Stomach (tissue), 9 donors: ENCODE data around the gene DCP2. TPM values are rescaled to one million over a fixed set of nuclear protein-coding genes. Genes with fewer than 3 reads are reported as not detected.

ENCODE experiments used
- DNase-seq, 2 donors: peaks; one replicate each; pipeline versions ENCODE4 v3.0.0 to v3.0.0-alpha.2; 2013 to 2019
- H3K27ac ChIP-seq, 5 donors: fragments of 200-600 bp in 4 of 5; sonication (generic) in 4 of 5; one replicate each; pipeline ENCODE4 v1.5.1; 2013 to 2019; ENCODE audit warnings: mild to moderate bottlenecking in 1 of 5, moderate library complexity in 1 of 5
- H3K27me3 ChIP-seq, 3 donors: fragments of 200-600 bp; sonication (generic); one replicate each; pipeline ENCODE4 v1.5.1; 2017 to 2019; ENCODE audit warnings: mixed run types in 1 of 3
- H3K36me3 ChIP-seq, 4 donors: fragments of 200-600 bp; sonication (generic); 1 replicate in 3 of 4; 2 replicates in 1 of 4; pipeline ENCODE4 v1.5.1; 2016 to 2019
- H3K4me1 ChIP-seq, 4 donors: fragments of 200-600 bp; sonication (generic); one replicate each; pipeline ENCODE4 v1.5.1; 2016 to 2019
- H3K4me3 ChIP-seq, 4 donors: fragments of 200-600 bp; sonication (generic) in 3 of 4; one replicate each; pipeline ENCODE4 v1.5.1; 2016 to 2019; ENCODE audit warnings: mild to moderate bottlenecking in 1 of 4
- H3K9me3 ChIP-seq, 4 donors: fragments of 200-600 bp; sonication (generic); one replicate each; pipeline ENCODE4 v1.5.1; 2016 to 2019
- CTCF ChIP-seq, 7 experiments: fragments of 450-650 bp in 4 of 7; fragments of 200-600 bp in 3 of 7; sonication (generic) in 3 of 7; IDR thresholded peaks; one replicate each; pipeline ENCODE4 v1.5.1; 2016 to 2019; ENCODE audit warnings: antibody characterized with exemption in 7 of 7, control low read depth in 2 of 7, mild to moderate bottlenecking in 1 of 7
- EP300 ChIP-seq: sonication (generic); formaldehyde crosslinking; IDR thresholded peaks from one replicate; pipeline ENCODE4 v1.6.1; 2017; ENCODE audit warnings: antibody characterized with exemption
- POLR2A ChIP-seq, 4 donors: fragments of 450-650 bp; IDR thresholded peaks; one replicate each; pipeline ENCODE4 v1.6.1; 2016; ENCODE audit warnings: antibody characterized with exemption in 4 of 4, control low read depth in 2 of 4, mild to moderate bottlenecking in 1 of 4, moderate library complexity in 1 of 4
- POLR2AphosphoS5 ChIP-seq, 3 donors: sonication (generic); formaldehyde crosslinking; IDR thresholded peaks; one replicate each; pipeline ENCODE4 v1.6.1; 2016; ENCODE audit warnings: antibody characterized with exemption in 3 of 3
- WGBS, 5 donors: extraction: QIAGEN DNeasy Blood & Tissue Kit in 3 of 5; methylation state at CpG; one replicate each; pipeline versions ENCODE4 v1.1.5 to v1.1.7; 2013 to 2018; 5-methylcytosine and 5-hydroxymethylcytosine counted together
- intact Hi-C: fragments of 100-400 bp; cut with DNase I; formaldehyde crosslinking; loops from one replicate; pipeline ENCODE4 v1.15.1; 2023; ENCODE audit warnings: low total_unique reads
- polyA plus RNA-seq, 3 donors: library from polyadenylated mRNA; stranded (reverse); fragments of 200-250 nt; gene quantifications; one replicate each; pipeline ENCODE4 v1.2.3, GENCODE V29; 2013
- total RNA-seq, 5 donors: library from RNA; depleted of rRNA; stranded (reverse); fragments of >200 nt; gene quantifications; one replicate each; pipeline versions ENCODE4 v1.1.0 to v1.2.3, GENCODE V29; 2014 to 2016
- donor health status: healthy with polysubstance abuse.
- donor health status: Bipolar disorder and iron deficiency.
- donor health status: healthy.

DCP2 gene
- total and polyA plus RNA-seq, 8 donors, result 5.3 to 61.3 (median 7.2) TPM

GRCh38 chr5:112979723-112980122, 3.1 kb downstream of the DCP2 start:
- intact Hi-C loops, result loop anchor here (5.0 kb wide), 1 partner anchor 548 kb away; no protein-coding TSS in a partner anchor
- Histone ChIP-seq H3K27ac (no peak overlapping the region), H3K4me3 (no peak overlapping the region), H3K9me3 (no peaks in the 10 kb centered on the region), H3K4me1 (peaks cover 17 to 67% (median 36%) of the 10 kb centered on the region in 4 donors), H3K27me3 (no peaks in the 10 kb centered on the region), H3K36me3 (peaks cover 0 to 12% (median 4%) of the 10 kb centered on the region in 4 donors)
- TF ChIP-seq POLR2A (IDR thresholded peaks at IDR 0.05) (no peak), EP300 (no peak), POLR2AphosphoS5 (IDR thresholded peaks at IDR 0.05) (no peak), CTCF (IDR thresholded peaks at IDR 0.05) (no peak)
- 34 to 70% (median 49%) methylated on average over 3 of the region's 3 CpGs for WGBS, 5 donors
- no peak for DNase-seq

- Histone ChIP-seq H3K36me3 (peaks cover 0 to 19% (median 13%) of the 10 kb centered on the region in 4 donors), H3K27me3 (no peaks in the 10 kb centered on the region), H3K4me3 (no peak overlapping the region), H3K9me3 (no peaks in the 10 kb centered on the region), H3K27ac (no peak overlapping the region), H3K4me1 (peaks cover 12 to 50% (median 22%) of the 10 kb centered on the region in 4 donors)
- no peak for DNase-seq
- intact Hi-C loops, result loop anchor here (5.0 kb wide), 1 partner anchor 544 kb away; no protein-coding TSS in a partner anchor
- TF ChIP-seq POLR2A (IDR thresholded peaks at IDR 0.05), result no peak
- TF ChIP-seq EP300, result no peak
- no peak for TF ChIP-seq POLR2AphosphoS5 (IDR thresholded peaks at IDR 0.05)
- no peak for TF ChIP-seq CTCF (IDR thresholded peaks at IDR 0.05)
- 92 to 98% (median 94%) methylated on average over 2 of the region's 2 CpGs for WGBS, 5 donors
These were observed 6.8 kb downstream of the DCP2 start for GRCh38 chr5:112983363-112983762.

- intact Hi-C loops, result no loop called here
- Histone ChIP-seq H3K27me3 (no peaks in the 10 kb centered on the region), H3K9me3 (no peaks in the 10 kb centered on the region), H3K4me1 (peaks cover 0 to 22% (median 4%) of the 10 kb centered on the region in 4 donors), H3K36me3 (peaks cover 0 to 20% (median 13%) of the 10 kb centered on the region in 4 donors), H3K4me3 (no peak overlapping the region), H3K27ac (no peak overlapping the region)
- no peak for TF ChIP-seq POLR2A (IDR thresholded peaks at IDR 0.05)
- no peak for TF ChIP-seq CTCF (IDR thresholded peaks at IDR 0.05)
- TF ChIP-seq EP300, result no peak
- no peak for TF ChIP-seq POLR2AphosphoS5 (IDR thresholded peaks at IDR 0.05)
- WGBS, 5 donors, result 91 to 97% (median 95%) methylated on average over 4 of the region's 4 CpGs
- DNase-seq, result no peak
These were observed 9.6 kb downstream of the DCP2 start for GRCh38 chr5:112986224-112986623.

- DNase-seq, result peak; percentile 75 to 87
- intact Hi-C loops, result no loop called here
- Histone ChIP-seq H3K9me3 (no peaks in the 10 kb centered on the region), H3K36me3 (peaks cover 0 to 44% (median 34%) of the 10 kb centered on the region in 4 donors), H3K27ac (no peak overlapping the region), H3K4me1 (peaks cover 0 to 14% (median 3%) of the 10 kb centered on the region in 4 donors), H3K27me3 (no peaks in the 10 kb centered on the region), H3K4me3 (no peak overlapping the region)
- TF ChIP-seq POLR2A (IDR thresholded peaks at IDR 0.05) (no peak), CTCF (IDR thresholded peaks at IDR 0.05) (peak in 5 of 7 experiments; percentile 65 to 87 (median 84)), POLR2AphosphoS5 (IDR thresholded peaks at IDR 0.05) (peak in 2 of 3 donors; percentile 47 to 53), EP300 (no peak)
- 21 to 23% (median 23%) methylated on average over 7 of the region's 7 CpGs for WGBS, 5 donors
These were observed 19.4 kb downstream of the DCP2 start for GRCh38 chr5:112995764-112996618.
